ENCODE data around the gene OTX1. TPM values are rescaled to one million over a fixed set of nuclear protein-coding genes. Genes with fewer than 3 reads are reported as not detected.

OTX1 gene
- total and polyA plus RNA-seq, 2 experiments from 2014 or later, result 1.3 to 2.2 TPM

DNA sequence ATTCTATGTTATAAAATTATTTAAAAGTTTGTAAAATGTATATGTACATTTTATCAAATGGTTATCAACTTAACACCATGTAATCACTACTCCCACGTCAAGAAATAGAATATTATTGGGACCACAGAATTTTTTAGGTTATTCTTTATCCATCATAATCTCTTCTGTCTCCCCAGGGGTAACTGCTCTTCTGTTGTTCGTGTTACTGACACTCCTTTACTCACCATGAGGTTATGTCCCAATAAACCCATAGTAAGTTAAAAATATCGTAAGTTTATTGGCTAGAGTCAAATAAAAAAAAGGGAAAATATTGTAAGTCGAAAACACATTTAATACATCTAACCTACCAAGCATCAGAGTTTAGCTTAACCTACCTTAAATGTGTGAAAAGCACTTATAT, 14.0 kb downstream of the OTX1 start:
- Mint-ChIP-seq H3K9me3 (0 out of 3 replicates have a peak, but pooled peaks cover 3% of the 10 kb centered on the region), H3K4me1 (peaks cover 10% of the 10 kb centered on the region), H3K36me3 (ENCODE audit: low read depth) (peaks cover 2% of the 10 kb centered on the region; the same call in 1 of the 3 replicates), H3K27me3 (ENCODE audit: insufficient read depth, low read depth, poor library complexity) (peaks cover 27% of the 10 kb centered on the region), H3K27ac (no peak overlapping the region), H3K4me3 (no peak overlapping the region)
- peaks cover 11% of the 10 kb centered on the region for H3K4me1 ChIP-seq (ENCODE audit: insufficient read depth)
- TF ChIP-seq, protein P1, sequence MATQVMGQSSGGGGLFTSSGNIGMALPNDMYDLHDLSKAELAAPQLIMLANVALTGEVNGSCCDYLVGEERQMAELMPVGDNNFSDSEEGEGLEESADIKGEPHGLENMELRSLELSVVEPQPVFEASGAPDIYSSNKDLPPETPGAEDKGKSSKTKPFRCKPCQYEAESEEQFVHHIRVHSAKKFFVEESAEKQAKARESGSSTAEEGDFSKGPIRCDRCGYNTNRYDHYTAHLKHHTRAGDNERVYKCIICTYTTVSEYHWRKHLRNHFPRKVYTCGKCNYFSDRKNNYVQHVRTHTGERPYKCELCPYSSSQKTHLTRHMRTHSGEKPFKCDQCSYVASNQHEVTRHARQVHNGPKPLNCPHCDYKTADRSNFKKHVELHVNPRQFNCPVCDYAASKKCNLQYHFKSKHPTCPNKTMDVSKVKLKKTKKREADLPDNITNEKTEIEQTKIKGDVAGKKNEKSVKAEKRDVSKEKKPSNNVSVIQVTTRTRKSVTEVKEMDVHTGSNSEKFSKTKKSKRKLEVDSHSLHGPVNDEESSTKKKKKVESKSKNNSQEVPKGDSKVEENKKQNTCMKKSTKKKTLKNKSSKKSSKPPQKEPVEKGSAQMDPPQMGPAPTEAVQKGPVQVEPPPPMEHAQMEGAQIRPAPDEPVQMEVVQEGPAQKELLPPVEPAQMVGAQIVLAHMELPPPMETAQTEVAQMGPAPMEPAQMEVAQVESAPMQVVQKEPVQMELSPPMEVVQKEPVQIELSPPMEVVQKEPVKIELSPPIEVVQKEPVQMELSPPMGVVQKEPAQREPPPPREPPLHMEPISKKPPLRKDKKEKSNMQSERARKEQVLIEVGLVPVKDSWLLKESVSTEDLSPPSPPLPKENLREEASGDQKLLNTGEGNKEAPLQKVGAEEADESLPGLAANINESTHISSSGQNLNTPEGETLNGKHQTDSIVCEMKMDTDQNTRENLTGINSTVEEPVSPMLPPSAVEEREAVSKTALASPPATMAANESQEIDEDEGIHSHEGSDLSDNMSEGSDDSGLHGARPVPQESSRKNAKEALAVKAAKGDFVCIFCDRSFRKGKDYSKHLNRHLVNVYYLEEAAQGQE (IDR thresholded peaks at IDR 0.05; ENCODE audit: unreplicated experiment), result no peak
- no peak for TF ChIP-seq CREB1 (CRISPR knock-in tag; IDR thresholded peaks at IDR 0.05; ENCODE audit: low read depth)
- no peak for TF ChIP-seq EZH2phosphoT487 (IDR thresholded peaks at IDR 0.05; ENCODE audit: unreplicated experiment)
- no peak for TF ChIP-seq STAT1 (IDR thresholded peaks at IDR 0.05; ENCODE audit: unreplicated experiment)
- TF ChIP-seq, protein P2, sequence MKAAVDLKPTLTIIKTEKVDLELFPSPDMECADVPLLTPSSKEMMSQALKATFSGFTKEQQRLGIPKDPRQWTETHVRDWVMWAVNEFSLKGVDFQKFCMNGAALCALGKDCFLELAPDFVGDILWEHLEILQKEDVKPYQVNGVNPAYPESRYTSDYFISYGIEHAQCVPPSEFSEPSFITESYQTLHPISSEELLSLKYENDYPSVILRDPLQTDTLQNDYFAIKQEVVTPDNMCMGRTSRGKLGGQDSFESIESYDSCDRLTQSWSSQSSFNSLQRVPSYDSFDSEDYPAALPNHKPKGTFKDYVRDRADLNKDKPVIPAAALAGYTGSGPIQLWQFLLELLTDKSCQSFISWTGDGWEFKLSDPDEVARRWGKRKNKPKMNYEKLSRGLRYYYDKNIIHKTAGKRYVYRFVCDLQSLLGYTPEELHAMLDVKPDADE (IDR thresholded peaks at IDR 0.05), result no peak
- no peak for TF ChIP-seq EZH2 (IDR thresholded peaks at IDR 0.05; ENCODE audit: low read depth, unreplicated experiment)
- TF ChIP-seq, protein P3, sequence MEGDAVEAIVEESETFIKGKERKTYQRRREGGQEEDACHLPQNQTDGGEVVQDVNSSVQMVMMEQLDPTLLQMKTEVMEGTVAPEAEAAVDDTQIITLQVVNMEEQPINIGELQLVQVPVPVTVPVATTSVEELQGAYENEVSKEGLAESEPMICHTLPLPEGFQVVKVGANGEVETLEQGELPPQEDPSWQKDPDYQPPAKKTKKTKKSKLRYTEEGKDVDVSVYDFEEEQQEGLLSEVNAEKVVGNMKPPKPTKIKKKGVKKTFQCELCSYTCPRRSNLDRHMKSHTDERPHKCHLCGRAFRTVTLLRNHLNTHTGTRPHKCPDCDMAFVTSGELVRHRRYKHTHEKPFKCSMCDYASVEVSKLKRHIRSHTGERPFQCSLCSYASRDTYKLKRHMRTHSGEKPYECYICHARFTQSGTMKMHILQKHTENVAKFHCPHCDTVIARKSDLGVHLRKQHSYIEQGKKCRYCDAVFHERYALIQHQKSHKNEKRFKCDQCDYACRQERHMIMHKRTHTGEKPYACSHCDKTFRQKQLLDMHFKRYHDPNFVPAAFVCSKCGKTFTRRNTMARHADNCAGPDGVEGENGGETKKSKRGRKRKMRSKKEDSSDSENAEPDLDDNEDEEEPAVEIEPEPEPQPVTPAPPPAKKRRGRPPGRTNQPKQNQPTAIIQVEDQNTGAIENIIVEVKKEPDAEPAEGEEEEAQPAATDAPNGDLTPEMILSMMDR (conservative IDR thresholded peaks at IDR 0.05; ENCODE audit: low read depth in 2 of 2), result no peak
- TF ChIP-seq ZNF331 (CRISPR knock-in tag; IDR thresholded peaks at IDR 0.05; ENCODE audit: low read depth), result no peak
- TF ChIP-seq JUNB (IDR thresholded peaks at IDR 0.05; ENCODE audit: unreplicated experiment), result no peak
- TF ChIP-seq NANOG (IDR thresholded peaks at IDR 0.05; ENCODE audit: borderline replicate concordance), result no peak
- TF ChIP-seq, protein P4, sequence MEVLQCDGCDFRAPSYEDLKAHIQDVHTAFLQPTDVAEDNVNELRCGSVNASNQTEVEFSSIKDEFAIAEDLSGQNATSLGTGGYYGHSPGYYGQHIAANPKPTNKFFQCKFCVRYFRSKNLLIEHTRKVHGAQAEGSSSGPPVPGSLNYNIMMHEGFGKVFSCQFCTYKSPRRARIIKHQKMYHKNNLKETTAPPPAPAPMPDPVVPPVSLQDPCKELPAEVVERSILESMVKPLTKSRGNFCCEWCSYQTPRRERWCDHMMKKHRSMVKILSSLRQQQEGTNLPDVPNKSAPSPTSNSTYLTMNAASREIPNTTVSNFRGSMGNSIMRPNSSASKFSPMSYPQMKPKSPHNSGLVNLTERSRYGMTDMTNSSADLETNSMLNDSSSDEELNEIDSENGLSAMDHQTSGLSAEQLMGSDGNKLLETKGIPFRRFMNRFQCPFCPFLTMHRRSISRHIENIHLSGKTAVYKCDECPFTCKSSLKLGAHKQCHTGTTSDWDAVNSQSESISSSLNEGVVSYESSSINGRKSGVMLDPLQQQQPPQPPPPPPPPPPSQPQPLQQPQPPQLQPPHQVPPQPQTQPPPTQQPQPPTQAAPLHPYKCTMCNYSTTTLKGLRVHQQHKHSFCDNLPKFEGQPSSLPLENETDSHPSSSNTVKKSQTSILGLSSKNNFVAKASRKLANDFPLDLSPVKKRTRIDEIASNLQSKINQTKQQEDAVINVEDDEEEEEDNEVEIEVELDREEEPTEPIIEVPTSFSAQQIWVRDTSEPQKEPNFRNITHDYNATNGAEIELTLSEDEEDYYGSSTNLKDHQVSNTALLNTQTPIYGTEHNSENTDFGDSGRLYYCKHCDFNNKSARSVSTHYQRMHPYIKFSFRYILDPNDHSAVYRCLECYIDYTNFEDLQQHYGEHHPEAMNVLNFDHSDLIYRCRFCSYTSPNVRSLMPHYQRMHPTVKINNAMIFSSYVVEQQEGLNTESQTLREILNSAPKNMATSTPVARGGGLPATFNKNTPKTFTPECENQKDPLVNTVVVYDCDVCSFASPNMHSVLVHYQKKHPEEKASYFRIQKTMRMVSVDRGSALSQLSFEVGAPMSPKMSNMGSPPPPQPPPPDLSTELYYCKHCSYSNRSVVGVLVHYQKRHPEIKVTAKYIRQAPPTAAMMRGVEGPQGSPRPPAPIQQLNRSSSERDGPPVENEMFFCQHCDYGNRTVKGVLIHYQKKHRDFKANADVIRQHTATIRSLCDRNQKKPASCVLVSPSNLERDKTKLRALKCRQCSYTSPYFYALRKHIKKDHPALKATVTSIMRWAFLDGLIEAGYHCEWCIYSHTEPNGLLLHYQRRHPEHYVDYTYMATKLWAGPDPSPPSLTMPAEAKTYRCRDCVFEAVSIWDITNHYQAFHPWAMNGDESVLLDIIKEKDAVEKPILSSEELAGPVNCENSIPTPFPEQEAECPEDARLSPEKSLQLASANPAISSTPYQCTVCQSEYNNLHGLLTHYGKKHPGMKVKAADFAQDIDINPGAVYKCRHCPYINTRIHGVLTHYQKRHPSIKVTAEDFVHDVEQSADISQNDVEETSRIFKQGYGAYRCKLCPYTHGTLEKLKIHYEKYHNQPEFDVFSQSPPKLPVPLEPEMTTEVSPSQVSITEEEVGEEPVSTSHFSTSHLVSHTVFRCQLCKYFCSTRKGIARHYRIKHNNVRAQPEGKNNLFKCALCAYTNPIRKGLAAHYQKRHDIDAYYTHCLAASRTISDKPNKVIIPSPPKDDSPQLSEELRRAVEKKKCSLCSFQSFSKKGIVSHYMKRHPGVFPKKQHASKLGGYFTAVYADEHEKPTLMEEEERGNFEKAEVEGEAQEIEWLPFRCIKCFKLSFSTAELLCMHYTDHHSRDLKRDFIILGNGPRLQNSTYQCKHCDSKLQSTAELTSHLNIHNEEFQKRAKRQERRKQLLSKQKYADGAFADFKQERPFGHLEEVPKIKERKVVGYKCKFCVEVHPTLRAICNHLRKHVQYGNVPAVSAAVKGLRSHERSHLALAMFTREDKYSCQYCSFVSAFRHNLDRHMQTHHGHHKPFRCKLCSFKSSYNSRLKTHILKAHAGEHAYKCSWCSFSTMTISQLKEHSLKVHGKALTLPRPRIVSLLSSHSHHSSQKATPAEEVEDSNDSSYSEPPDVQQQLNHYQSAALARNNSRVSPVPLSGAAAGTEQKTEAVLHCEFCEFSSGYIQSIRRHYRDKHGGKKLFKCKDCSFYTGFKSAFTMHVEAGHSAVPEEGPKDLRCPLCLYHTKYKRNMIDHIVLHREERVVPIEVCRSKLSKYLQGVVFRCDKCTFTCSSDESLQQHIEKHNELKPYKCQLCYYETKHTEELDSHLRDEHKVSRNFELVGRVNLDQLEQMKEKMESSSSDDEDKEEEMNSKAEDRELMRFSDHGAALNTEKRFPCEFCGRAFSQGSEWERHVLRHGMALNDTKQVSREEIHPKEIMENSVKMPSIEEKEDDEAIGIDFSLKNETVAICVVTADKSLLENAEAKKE (CRISPR knock-in tag; IDR thresholded peaks at IDR 0.05), result no peak
- H4K20me1 ChIP-seq (replicated peaks; ENCODE audit: insufficient read depth), result no peaks in the 10 kb centered on the region
- H3K36me3 ChIP-seq (ENCODE audit: insufficient read depth), result no peaks in the 10 kb centered on the region
- no peak overlapping the region for H3K27ac ChIP-seq (ENCODE audit: low read depth)
- H2AFZ ChIP-seq, result no peak overlapping the region
- ATAC-seq, result no peak
- H3K4me2 ChIP-seq, result no peak overlapping the region
- no peaks in the 10 kb centered on the region for H3F3A ChIP-seq (replicated peaks; ENCODE audit: low read depth)
- no peak overlapping the region for H3K4me3 ChIP-seq
- no peaks in the 10 kb centered on the region for H3K79me2 ChIP-seq (replicated peaks; ENCODE audit: insufficient read depth)
- no peak for DNase-seq (ENCODE audit: low spot score)
- peaks cover 44% of the 10 kb centered on the region for H3K27me3 ChIP-seq (ENCODE audit: insufficient read depth)
- no peaks in the 10 kb centered on the region for H3K9me2 ChIP-seq (ENCODE audit: insufficient read depth)
